H9 (cell line): ENCODE results near the gene SPIRE2. TPM values are rescaled to one million over a fixed set of nuclear protein-coding genes. Genes with fewer than 3 reads are reported as not detected.

Experiments used
- DNase-seq: peaks from one replicate; pipeline ENCODE4 v3.0.0-alpha.2; 2017
- H2AFZ ChIP-seq: one replicate; pipeline ENCODE4 v1.6.1; 2013; ENCODE audit warnings: mild to moderate bottlenecking, low read length, control low read depth, moderate library complexity
- H2AK5ac ChIP-seq: 2 replicates; pipeline ENCODE4 v1.6.1; 2013; ENCODE audit warnings: low read length, control low read depth, mixed read lengths; ENCODE audit not compliant: insufficient read length
- H2BK120ac ChIP-seq: one replicate; pipeline ENCODE4 v1.6.1; 2013; ENCODE audit warnings: low read depth, mild to moderate bottlenecking, low read length, control low read depth, inconsistent platforms; ENCODE audit not compliant: poor library complexity, severe bottlenecking
- H2BK12ac ChIP-seq: 2 replicates; pipeline ENCODE4 v1.6.1; 2013; ENCODE audit warnings: low read length, control low read depth, mixed read lengths, low read depth; ENCODE audit not compliant: insufficient read length
- H2BK15ac ChIP-seq: 2 replicates; pipeline ENCODE4 v1.6.1; 2013; ENCODE audit warnings: low read depth, low read length, control low read depth
- H2BK20ac ChIP-seq: one replicate; pipeline ENCODE4 v1.6.1; 2013; ENCODE audit warnings: low read depth, mild to moderate bottlenecking, low read length, control low read depth, inconsistent platforms; ENCODE audit not compliant: poor library complexity, severe bottlenecking
- H2BK5ac ChIP-seq: 2 replicates; pipeline ENCODE4 v1.6.1; 2013; ENCODE audit warnings: low read length, control low read depth, mixed read lengths; ENCODE audit not compliant: insufficient read length
- H3K14ac ChIP-seq: 2 replicates; pipeline ENCODE4 v1.6.1; 2013; ENCODE audit warnings: low read length, control low read depth; ENCODE audit not compliant: insufficient read depth
- H3K18ac ChIP-seq: 2 replicates; pipeline ENCODE4 v1.6.1; 2013; ENCODE audit warnings: low read depth, mild to moderate bottlenecking, mixed read lengths, low read length, control low read depth; ENCODE audit not compliant: insufficient read length
- H3K23ac ChIP-seq: 2 replicates; pipeline ENCODE4 v1.6.1; 2013; ENCODE audit warnings: low read length, control low read depth, mixed read lengths, low read depth; ENCODE audit not compliant: insufficient read length
- H3K23me2 ChIP-seq: 2 replicates; pipeline ENCODE4 v1.6.1; 2013; ENCODE audit warnings: low read depth, mild to moderate bottlenecking, mixed read lengths, low read length, control low read depth; ENCODE audit not compliant: insufficient read length, poor library complexity, severe bottlenecking
- H3K27ac ChIP-seq: 2 replicates; pipeline ENCODE4 v1.5.1; 2013; ENCODE audit warnings: low read length, control low read depth, mixed read lengths, low read depth; ENCODE audit not compliant: insufficient read length
- H3K27me3 ChIP-seq: 2 replicates; pipeline ENCODE4 v1.6.1; 2013; ENCODE audit warnings: low read length, control low read depth, inconsistent platforms; ENCODE audit not compliant: insufficient read depth
- H3K4ac ChIP-seq: 2 replicates; pipeline ENCODE4 v1.6.1; 2013; ENCODE audit warnings: low read depth, mild to moderate bottlenecking, control low read depth, inconsistent platforms, low read length, moderate library complexity
- H3K4me1 ChIP-seq: 2 replicates; pipeline ENCODE4 v1.6.1; 2013; ENCODE audit warnings: low read length, control low read depth, inconsistent platforms; ENCODE audit not compliant: insufficient read depth
- H3K4me2 ChIP-seq: 2 replicates; pipeline ENCODE4 v1.6.1; 2013; ENCODE audit warnings: low read length, control low read depth, mixed read lengths; ENCODE audit not compliant: insufficient read length, insufficient read depth
- H3K56ac ChIP-seq: 2 replicates; pipeline ENCODE4 v1.6.1; 2013; ENCODE audit warnings: low read depth, mild to moderate bottlenecking, mixed read lengths, low read length, control low read depth; ENCODE audit not compliant: insufficient read length
- H3K79me1 ChIP-seq: 2 replicates; pipeline ENCODE4 v1.6.1; 2013; ENCODE audit warnings: low read depth, mild to moderate bottlenecking, moderate library complexity, low read length, control low read depth, inconsistent platforms; ENCODE audit not compliant: insufficient read depth, poor library complexity, severe bottlenecking
- H3K79me2 ChIP-seq: 2 replicates; pipeline ENCODE4 v1.6.1; 2013; ENCODE audit warnings: low read length, control low read depth, inconsistent platforms; ENCODE audit not compliant: insufficient read depth
- H3K9ac ChIP-seq: 2 replicates; pipeline ENCODE4 v1.6.1; 2013; ENCODE audit warnings: low read length, control low read depth, mixed read lengths; ENCODE audit not compliant: insufficient read length; ENCODE audit errors: extremely low read depth
- H3K9me3 ChIP-seq: one replicate; pipeline ENCODE4 v1.6.1; 2013; ENCODE audit warnings: low read depth, low read length, inconsistent platforms; ENCODE audit not compliant: control insufficient read depth
- H3T11ph ChIP-seq: one replicate; pipeline ENCODE4 v1.6.1; 2013; ENCODE audit warnings: mild to moderate bottlenecking, low read length, control low read depth, inconsistent platforms
- H4K20me1 ChIP-seq: one replicate; pipeline ENCODE4 v1.6.1; 2013; ENCODE audit not compliant: control insufficient read depth, insufficient read length, insufficient read depth
- H4K5ac ChIP-seq: 2 replicates; pipeline ENCODE4 v1.6.1; 2013; ENCODE audit warnings: low read depth, mild to moderate bottlenecking, mixed read lengths, low read length, control low read depth; ENCODE audit not compliant: insufficient read length
- H4K8ac ChIP-seq: replicated peaks from 2 replicates; pipeline ENCODE4 v1.6.1; 2013; ENCODE audit warnings: low read length, control low read depth, mixed read lengths, low read depth; ENCODE audit not compliant: insufficient read length
- H4K91ac ChIP-seq: 2 replicates; pipeline ENCODE4 v1.6.1; 2013; ENCODE audit warnings: low read depth, mild to moderate bottlenecking, moderate library complexity, mixed read lengths, low read length, control low read depth; ENCODE audit not compliant: insufficient read length
- H3K27ac Mint-ChIP-seq, 3 experiments: 2 replicates in 2 of 3; 3 replicates in 1 of 3; pipeline ENCODE4 v1.8.0; 2020 to 2021; ENCODE audit warnings: mixed read lengths in 3 of 3, mild to moderate bottlenecking in 1 of 3, moderate library complexity in 1 of 3
- H3K27me3 Mint-ChIP-seq: 2 replicates; pipeline ENCODE4 v1.8.0; 2021; ENCODE audit warnings: low read depth, mild to moderate bottlenecking, moderate library complexity, mixed read lengths
- H3K36me3 Mint-ChIP-seq, 3 experiments: 2 replicates in 2 of 3; 3 replicates in 1 of 3; pipeline ENCODE4 v1.8.0; 2020 to 2021; ENCODE audit warnings: low read depth in 3 of 3, mixed read lengths in 3 of 3; ENCODE audit not compliant: insufficient read depth in 1 of 3
- H3K4me1 Mint-ChIP-seq, 2 experiments: 2 replicates each; pipeline ENCODE4 v1.8.0; 2020; ENCODE audit warnings: mixed read lengths in 2 of 2
- H3K4me3 Mint-ChIP-seq, 2 experiments: 2 replicates in 1 of 2; 3 replicates in 1 of 2; pipeline ENCODE4 v1.8.0; 2020 to 2021; ENCODE audit warnings: mild to moderate bottlenecking in 2 of 2, mixed read lengths in 2 of 2, moderate library complexity in 1 of 2
- H3K9me3 Mint-ChIP-seq, 2 experiments: 2 replicates in 1 of 2; 3 replicates in 1 of 2; pipeline ENCODE4 v1.8.0; 2020; ENCODE audit warnings: mild to moderate bottlenecking in 2 of 2, mixed read lengths in 2 of 2, moderate library complexity in 1 of 2
- WGBS: extraction: QIAGEN DNeasy Blood & Tissue Kit; methylation state at CpG from one replicate; pipeline ENCODE4 v1.1.7; 2013; ENCODE audit warnings: missing lambda C conversion rate, low lambda C conversion rate, mixed read lengths; ENCODE audit not compliant: insufficient read length; ENCODE audit errors: extremely low coverage; 5-methylcytosine and 5-hydroxymethylcytosine counted together
- total RNA-seq: library from RNA; stranded (reverse); gene quantifications from 2 replicates; pipeline ENCODE4 v1.2.1, GENCODE V29; 2021
- TF ChIP-seq, protein P1 (sequence below): fragments of 200-600 bp; sonication (generic); conservative IDR thresholded peaks from 3 replicates; pipeline ENCODE4 v1.8.0; 2021; ENCODE audit warnings: antibody characterized with exemption, mild to moderate bottlenecking

The SPIRE2 gene
- total RNA-seq, 1 experiment from 2014 or later = 6.9 TPM

DNA sequence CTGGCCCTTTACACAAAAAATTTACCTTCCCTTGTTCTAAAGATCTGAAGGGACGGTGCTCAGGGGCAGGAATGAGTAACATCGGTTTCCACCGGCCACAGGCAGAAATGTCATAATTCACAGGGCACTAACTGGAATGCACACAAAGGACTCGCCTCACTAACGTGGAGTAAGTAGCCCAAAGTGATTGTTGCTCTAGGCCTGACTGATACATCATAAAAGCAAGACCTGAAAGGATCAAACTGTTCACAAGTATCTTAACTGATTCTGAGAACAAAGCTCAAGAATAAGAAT is 36.2 kb downstream of the SPIRE2 start:
- TF ChIP-seq, protein P1, sequence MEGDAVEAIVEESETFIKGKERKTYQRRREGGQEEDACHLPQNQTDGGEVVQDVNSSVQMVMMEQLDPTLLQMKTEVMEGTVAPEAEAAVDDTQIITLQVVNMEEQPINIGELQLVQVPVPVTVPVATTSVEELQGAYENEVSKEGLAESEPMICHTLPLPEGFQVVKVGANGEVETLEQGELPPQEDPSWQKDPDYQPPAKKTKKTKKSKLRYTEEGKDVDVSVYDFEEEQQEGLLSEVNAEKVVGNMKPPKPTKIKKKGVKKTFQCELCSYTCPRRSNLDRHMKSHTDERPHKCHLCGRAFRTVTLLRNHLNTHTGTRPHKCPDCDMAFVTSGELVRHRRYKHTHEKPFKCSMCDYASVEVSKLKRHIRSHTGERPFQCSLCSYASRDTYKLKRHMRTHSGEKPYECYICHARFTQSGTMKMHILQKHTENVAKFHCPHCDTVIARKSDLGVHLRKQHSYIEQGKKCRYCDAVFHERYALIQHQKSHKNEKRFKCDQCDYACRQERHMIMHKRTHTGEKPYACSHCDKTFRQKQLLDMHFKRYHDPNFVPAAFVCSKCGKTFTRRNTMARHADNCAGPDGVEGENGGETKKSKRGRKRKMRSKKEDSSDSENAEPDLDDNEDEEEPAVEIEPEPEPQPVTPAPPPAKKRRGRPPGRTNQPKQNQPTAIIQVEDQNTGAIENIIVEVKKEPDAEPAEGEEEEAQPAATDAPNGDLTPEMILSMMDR = no peak
- Histone ChIP-seq H3K9ac (no peak overlapping the region), H2BK5ac (no peak overlapping the region), H4K91ac (no peak overlapping the region), H3K4ac (no peak overlapping the region), H2AFZ (no peak overlapping the region), H3K14ac (no peak overlapping the region), H4K20me1 (no peaks in the 10 kb centered on the region), H2BK120ac (no peak overlapping the region), H3K23me2 (no peaks in the 10 kb centered on the region), H3K9me3 (peaks cover 5% of the 10 kb centered on the region), H3K27me3 (no peaks in the 10 kb centered on the region), H3K4me2 (no peak overlapping the region), H3K79me2 (no peaks in the 10 kb centered on the region), H2BK12ac (no peak overlapping the region), H3T11ph (no peak overlapping the region), H3K18ac (no peak overlapping the region), H3K56ac (no peak overlapping the region), H2BK20ac (no peak overlapping the region), H3K27ac (no peak overlapping the region), H3K23ac (no peak overlapping the region), H4K5ac (no peak overlapping the region), H2BK15ac (no peak overlapping the region), H3K4me1 (no peaks in the 10 kb centered on the region), H4K8ac (no peak overlapping the region), H2AK5ac (no peak overlapping the region), H3K79me1 (no peaks in the 10 kb centered on the region)
- H3K27ac Mint-ChIP-seq = no peak overlapping the region
- H3K27me3 Mint-ChIP-seq = no peaks in the 10 kb centered on the region
- no CpG with 5 or more reads among the region's 5 CpGs for WGBS
- H3K36me3 Mint-ChIP-seq = peaks cover 14 to 21% (median 17%) of the 10 kb centered on the region in 3 experiments
- H3K9me3 Mint-ChIP-seq = peaks cover 8% of the 10 kb centered on the region in 2 experiments; a peak in 4 of 5 replicates
- peaks cover 0 to 3% of the 10 kb centered on the region in 2 experiments; a peak in 2 of 4 replicates for H3K4me1 Mint-ChIP-seq
- no peak overlapping the region for H3K4me3 Mint-ChIP-seq
- DNase-seq = no peak
